ENCODE measurements around the gene SRSF3.
"Not testable (repeated sequence)": the region's sequence is repeated elsewhere in the genome, so short reads cannot be mapped to it uniquely, and the experiment has no call there.

The SRSF3 gene

DNA sequence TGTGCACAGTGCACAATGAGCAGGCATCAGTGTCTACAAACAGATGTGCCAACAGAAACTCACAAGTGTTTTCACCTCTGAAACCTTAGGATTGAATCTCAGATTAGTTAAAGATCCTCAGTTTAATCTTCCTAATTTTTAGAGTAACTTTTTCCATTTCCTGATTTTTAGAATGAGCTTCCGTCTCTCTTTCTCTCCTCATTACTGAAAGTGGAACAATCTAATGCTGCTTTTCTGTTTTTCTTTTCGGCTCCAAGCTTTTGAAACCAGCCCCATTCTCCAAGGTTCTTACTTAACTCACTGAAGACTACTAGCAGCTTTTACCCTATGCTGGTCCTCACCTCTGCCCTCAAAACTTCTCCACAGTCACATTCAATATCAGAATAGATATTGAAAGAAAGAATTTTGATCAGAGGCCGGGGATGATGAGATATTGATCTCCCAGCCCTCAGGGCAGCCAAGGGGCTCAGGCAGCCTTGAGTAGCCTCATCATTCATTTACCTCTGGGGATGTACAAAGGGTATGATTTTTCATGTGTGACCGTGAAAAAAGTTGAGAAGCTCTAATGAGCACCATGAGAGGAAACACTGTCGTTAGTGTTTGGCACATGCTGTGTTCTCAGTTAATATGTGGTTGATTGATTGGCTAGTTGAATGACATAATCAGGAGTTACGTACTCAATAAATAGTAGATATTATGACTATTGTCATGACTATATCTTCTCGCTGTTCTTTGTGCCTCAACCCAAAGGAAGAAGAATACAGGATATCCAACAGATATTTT lies 35.0 kb upstream of the SRSF3 start:
- no peaks in the 10 kb centered on the region for H3K27me3 ChIP-seq (ENCODE audit: control insufficient read depth, insufficient read depth, low read length, poor library complexity, severe bottlenecking)
- H3K36me3 ChIP-seq (ENCODE audit: control insufficient read depth, insufficient read depth, low read length), result no peaks in the 10 kb centered on the region
- WGBS, 2 experiments, result 87 to 93% methylated on average over 5 to 6 of the region's 7 CpGs
- H3K4me1 ChIP-seq (ENCODE audit: control insufficient read depth, insufficient read depth, low read length), result no peaks in the 10 kb centered on the region
- no peak overlapping the region for H3K4me3 ChIP-seq (ENCODE audit: insufficient read depth, low read depth, low read length)
- no peaks in the 10 kb centered on the region for H3K9me3 ChIP-seq (ENCODE audit: control insufficient read depth, low read length)
- no peak overlapping the region for H3K27ac ChIP-seq (ENCODE audit: insufficient read depth, low read depth, low read length, poor library complexity, severe bottlenecking)

DNA sequence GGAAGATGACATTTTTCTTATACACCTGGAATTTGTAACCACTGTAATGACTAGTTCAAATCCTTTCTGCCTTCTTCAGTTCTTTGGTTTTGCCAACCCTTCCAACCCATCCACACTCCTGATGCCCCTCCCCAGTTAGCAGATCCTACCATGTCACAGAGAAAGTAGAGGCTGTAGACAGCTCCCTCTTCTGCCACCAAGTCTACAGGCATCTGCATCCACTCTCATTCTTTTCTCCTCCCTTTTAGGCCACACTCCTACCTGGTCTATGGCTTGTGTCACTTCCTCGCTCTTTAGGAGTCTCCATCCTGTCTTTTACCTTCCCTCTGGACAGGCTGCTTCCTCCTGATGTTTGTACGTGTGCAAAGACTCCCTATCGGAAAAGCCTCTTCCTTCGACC lies 33.3 kb upstream of the SRSF3 start:
- 91% methylated on average over 4 of the region's 4 CpGs for WGBS, 2 experiments
- Histone ChIP-seq H3K27me3 (ENCODE audit: control insufficient read depth, insufficient read depth, low read length, poor library complexity, severe bottlenecking) (no peaks in the 10 kb centered on the region), H3K27ac (ENCODE audit: insufficient read depth, low read depth, low read length, poor library complexity, severe bottlenecking) (no peak overlapping the region), H3K9me3 (ENCODE audit: control insufficient read depth, low read length) (no peaks in the 10 kb centered on the region), H3K4me1 (ENCODE audit: control insufficient read depth, insufficient read depth, low read length) (no peaks in the 10 kb centered on the region), H3K4me3 (ENCODE audit: insufficient read depth, low read depth, low read length) (no peak overlapping the region), H3K36me3 (ENCODE audit: control insufficient read depth, insufficient read depth, low read length) (no peaks in the 10 kb centered on the region)

DNA sequence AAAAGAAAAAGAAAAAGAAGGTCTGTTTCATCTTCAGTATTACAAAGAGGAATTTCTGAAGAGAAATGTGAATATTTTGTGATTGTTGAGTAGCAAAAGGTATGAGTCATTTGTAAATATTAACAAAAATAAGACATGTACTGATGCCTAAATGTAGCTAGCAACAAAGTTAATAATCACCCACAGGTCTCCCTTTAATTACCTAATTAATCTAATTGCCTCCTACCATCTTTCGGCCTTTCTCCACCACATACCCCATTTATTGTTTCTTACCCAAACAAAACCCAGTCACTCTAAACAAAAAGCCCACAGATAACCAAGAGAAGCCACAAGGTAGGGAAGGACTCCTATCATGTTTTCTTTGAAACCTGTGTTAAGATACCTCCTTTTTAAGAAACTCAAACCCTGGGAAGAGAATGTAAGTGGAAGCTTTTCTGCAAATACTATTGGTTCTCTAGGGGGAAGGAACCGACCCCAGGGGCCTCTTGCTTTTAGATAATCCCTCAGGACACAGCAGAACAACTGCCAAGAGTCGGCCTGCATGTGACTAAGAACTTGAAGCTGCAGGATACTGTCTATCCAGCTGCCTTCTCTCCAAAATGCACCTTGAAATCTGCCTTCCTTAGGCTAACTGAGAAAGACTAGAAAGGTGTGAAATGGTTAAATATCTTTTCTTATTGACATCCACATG lies 30.8 kb upstream of the SRSF3 start:
- Histone ChIP-seq H3K9me3 (ENCODE audit: control insufficient read depth, low read length) (no peaks in the 10 kb centered on the region), H3K4me3 (ENCODE audit: insufficient read depth, low read depth, low read length) (no peak overlapping the region), H3K36me3 (ENCODE audit: control insufficient read depth, insufficient read depth, low read length) (no peaks in the 10 kb centered on the region), H3K4me1 (ENCODE audit: control insufficient read depth, insufficient read depth, low read length) (no peaks in the 10 kb centered on the region), H3K27me3 (ENCODE audit: control insufficient read depth, insufficient read depth, low read length, poor library complexity, severe bottlenecking) (no peaks in the 10 kb centered on the region), H3K27ac (ENCODE audit: insufficient read depth, low read depth, low read length, poor library complexity, severe bottlenecking) (no peak overlapping the region)
- 60 to 61% methylated on average over 3 of the region's 3 CpGs for WGBS, 2 experiments

DNA sequence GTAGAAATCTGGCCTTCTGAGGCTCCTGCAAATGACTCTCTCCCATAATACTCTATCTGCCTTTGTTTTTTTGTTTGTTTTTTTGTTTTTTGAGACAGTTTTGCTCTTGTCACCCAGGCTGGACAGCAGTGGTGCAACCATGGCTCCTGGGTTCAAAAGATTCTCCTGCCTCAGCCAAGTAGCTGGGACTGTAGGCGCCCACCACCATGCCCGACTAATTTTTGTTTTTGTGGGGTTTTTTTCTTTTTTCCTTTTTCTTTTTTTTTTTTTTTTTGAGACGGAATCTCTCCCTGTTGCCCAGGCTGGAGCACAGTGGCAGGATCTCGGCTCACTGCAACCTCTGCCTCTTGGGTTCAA lies 30.3 kb upstream of the SRSF3 start:
- no peak overlapping the region for H3K4me3 ChIP-seq (ENCODE audit: insufficient read depth, low read depth, low read length)
- no peak overlapping the region for H3K27ac ChIP-seq (ENCODE audit: insufficient read depth, low read depth, low read length, poor library complexity, severe bottlenecking)
- H3K4me1 ChIP-seq (ENCODE audit: control insufficient read depth, insufficient read depth, low read length), result no peaks in the 10 kb centered on the region
- H3K9me3 ChIP-seq (ENCODE audit: control insufficient read depth, low read length), result no peaks in the 10 kb centered on the region
- H3K27me3 ChIP-seq (ENCODE audit: control insufficient read depth, insufficient read depth, low read length, poor library complexity, severe bottlenecking), result no peaks in the 10 kb centered on the region
- 89 to 92% methylated on average over 4 of the region's 4 CpGs for WGBS, 2 experiments
- no peaks in the 10 kb centered on the region for H3K36me3 ChIP-seq (ENCODE audit: control insufficient read depth, insufficient read depth, low read length)

GRCh38 chr6:36566418-36566905 lies 27.7 kb upstream of the SRSF3 start:
- H3K27me3 ChIP-seq (ENCODE audit: control insufficient read depth, insufficient read depth, low read length, poor library complexity, severe bottlenecking), result no peaks in the 10 kb centered on the region
- whole genome bisulfite sequencing, 2 experiments, result 95% methylated on average over 7 to 8 of the region's 8 CpGs
- H3K27ac ChIP-seq (ENCODE audit: insufficient read depth, low read depth, low read length, poor library complexity, severe bottlenecking), result no peak overlapping the region
- no peaks in the 10 kb centered on the region for H3K4me1 ChIP-seq (ENCODE audit: control insufficient read depth, insufficient read depth, low read length)
- H3K4me3 ChIP-seq (ENCODE audit: insufficient read depth, low read depth, low read length), result no peak overlapping the region
- H3K36me3 ChIP-seq (ENCODE audit: control insufficient read depth, insufficient read depth, low read length), result no peaks in the 10 kb centered on the region
- H3K9me3 ChIP-seq (ENCODE audit: control insufficient read depth, low read length), result no peaks in the 10 kb centered on the region

GRCh38 chr6:36570264-36570663 lies 23.9 kb upstream of the SRSF3 start:
- no peaks in the 10 kb centered on the region for H3K36me3 ChIP-seq (ENCODE audit: control insufficient read depth, insufficient read depth, low read length)
- WGBS, 2 experiments, result 96 to 98% methylated on average over 2 of the region's 2 CpGs
- no peaks in the 10 kb centered on the region for H3K27me3 ChIP-seq (ENCODE audit: control insufficient read depth, insufficient read depth, low read length, poor library complexity, severe bottlenecking)
- H3K9me3 ChIP-seq (ENCODE audit: control insufficient read depth, low read length), result no peaks in the 10 kb centered on the region
- H3K4me3 ChIP-seq (ENCODE audit: insufficient read depth, low read depth, low read length), result no peak overlapping the region
- H3K27ac ChIP-seq (ENCODE audit: insufficient read depth, low read depth, low read length, poor library complexity, severe bottlenecking), result no peak overlapping the region
- H3K4me1 ChIP-seq (ENCODE audit: control insufficient read depth, insufficient read depth, low read length), result no peaks in the 10 kb centered on the region

DNA sequence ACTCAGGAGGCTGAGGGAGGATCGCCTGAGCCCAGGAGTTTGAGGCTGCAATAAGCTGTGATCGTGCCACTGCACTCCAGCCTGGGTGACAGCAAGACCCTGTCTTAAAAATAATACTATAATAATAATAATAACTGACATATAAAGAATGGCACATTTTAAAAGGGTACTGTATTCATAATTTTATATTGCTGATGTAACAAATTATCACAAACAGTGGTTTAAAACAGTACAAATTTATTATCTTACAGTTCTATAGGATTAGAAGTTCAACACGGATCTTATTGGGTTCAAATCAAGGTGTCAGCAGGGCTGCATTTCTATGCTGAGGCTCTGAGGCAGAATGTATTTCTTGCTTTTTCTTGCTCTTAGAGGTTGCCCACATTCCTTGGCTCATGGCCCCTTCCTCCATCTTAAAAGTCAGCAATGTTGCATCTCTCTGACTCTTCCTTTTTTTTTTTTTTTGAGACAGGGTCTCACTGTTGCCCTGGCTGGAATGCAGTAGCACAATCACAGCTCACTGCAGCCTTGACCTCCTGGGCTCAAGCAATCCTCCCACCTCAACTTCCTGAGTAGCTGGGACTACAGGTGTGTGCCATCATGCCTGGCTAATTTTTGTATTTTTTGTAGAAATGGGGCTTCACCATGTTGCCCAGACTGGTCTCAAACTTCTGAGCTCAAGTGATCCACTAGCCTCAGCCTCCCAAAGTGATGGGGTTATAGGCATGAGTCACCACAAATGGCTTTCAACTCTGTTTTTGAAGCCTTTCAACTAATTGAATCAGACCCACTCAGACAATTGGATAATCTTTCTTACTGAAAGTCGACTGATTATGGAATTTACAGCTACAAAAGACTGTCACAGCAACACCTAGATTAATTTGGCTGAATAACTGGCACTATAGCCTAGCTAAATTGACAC lies 22.8 kb upstream of the SRSF3 start:
- Histone ChIP-seq H3K4me3 (ENCODE audit: insufficient read depth, low read depth, low read length) (no peak overlapping the region), H3K4me1 (ENCODE audit: control insufficient read depth, insufficient read depth, low read length) (no peaks in the 10 kb centered on the region), H3K27ac (ENCODE audit: insufficient read depth, low read depth, low read length, poor library complexity, severe bottlenecking) (no peak overlapping the region), H3K9me3 (ENCODE audit: control insufficient read depth, low read length) (no peaks in the 10 kb centered on the region), H3K36me3 (ENCODE audit: control insufficient read depth, insufficient read depth, low read length) (no peaks in the 10 kb centered on the region), H3K27me3 (ENCODE audit: control insufficient read depth, insufficient read depth, low read length, poor library complexity, severe bottlenecking) (no peaks in the 10 kb centered on the region)
- WGBS, 2 experiments, result 92 to 96% methylated on average over 3 to 4 of the region's 4 CpGs

- H3K4me1 ChIP-seq (ENCODE audit: control insufficient read depth, insufficient read depth, low read length); H3K9me3 ChIP-seq (ENCODE audit: control insufficient read depth, low read length); H3K27me3 ChIP-seq (ENCODE audit: control insufficient read depth, insufficient read depth, low read length, poor library complexity, severe bottlenecking); H3K27ac ChIP-seq (ENCODE audit: insufficient read depth, low read depth, low read length, poor library complexity, severe bottlenecking); H3K36me3 ChIP-seq (ENCODE audit: control insufficient read depth, insufficient read depth, low read length); H3K4me3 ChIP-seq (ENCODE audit: insufficient read depth, low read depth, low read length): not testable (repeated sequence)
- 92 to 95% methylated on average over 12 of the region's 12 CpGs for WGBS, 2 experiments
These were observed 21.5 kb upstream of the SRSF3 start for GRCh38 chr6:36572353-36573311.

DNA sequence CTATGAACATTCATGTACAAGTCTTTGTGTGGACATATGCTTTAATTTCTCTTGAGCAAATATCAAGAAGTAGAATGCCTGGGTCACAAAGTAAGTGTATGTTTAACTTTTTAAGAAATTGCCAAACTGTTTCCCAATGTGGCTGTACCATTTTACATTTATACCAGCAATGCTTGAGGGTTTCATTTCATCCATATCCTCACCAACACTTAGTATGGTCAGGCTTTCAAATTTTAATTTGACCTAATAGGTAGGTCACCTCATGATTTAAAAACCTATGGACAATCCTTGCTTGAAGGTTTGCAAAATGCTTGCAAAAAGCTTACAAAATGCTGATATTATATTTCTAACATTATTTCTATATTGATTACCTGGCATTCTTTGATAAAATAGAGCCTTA lies 19.5 kb upstream of the SRSF3 start:
- Histone ChIP-seq H3K4me1 (ENCODE audit: control insufficient read depth, insufficient read depth, low read length) (peaks cover 9% of the 10 kb centered on the region), H3K4me3 (ENCODE audit: insufficient read depth, low read depth, low read length) (no peak overlapping the region), H3K36me3 (ENCODE audit: control insufficient read depth, insufficient read depth, low read length) (no peaks in the 10 kb centered on the region), H3K27ac (ENCODE audit: insufficient read depth, low read depth, low read length, poor library complexity, severe bottlenecking) (no peak overlapping the region), H3K9me3 (ENCODE audit: control insufficient read depth, low read length) (no peaks in the 10 kb centered on the region), H3K27me3 (ENCODE audit: control insufficient read depth, insufficient read depth, low read length, poor library complexity, severe bottlenecking) (no peaks in the 10 kb centered on the region)
